ENCODE results near the gene SYCE3.

The SYCE3 gene

GRCh38 chr22:50530580-50530876 lies 32.2 kb downstream of the SYCE3 start:
- peak; percentile 37 for DNase-seq (ENCODE audit: low read depth)
- TF ChIP-seq CTCF (IDR thresholded peaks at IDR 0.05; ENCODE audit: low read length, missing control alignments), result no peak
- H3K4me3 ChIP-seq (replicated peaks; ENCODE audit: low read depth, low read length), result peak overlapping the region; percentile 62

- H3K4me3 ChIP-seq (replicated peaks; ENCODE audit: low read depth, low read length), result peak within 1 kb of the TSS; percentile 62
- TF ChIP-seq CTCF (IDR thresholded peaks at IDR 0.05; ENCODE audit: low read length, missing control alignments), result no peak
- DNase-seq (ENCODE audit: low read depth), result peak; percentile 88
Observed at GRCh38 chr22:50529897-50530579, 32.7 kb downstream of the SYCE3 start, which contains the start of gene TYMP. Gene TYMP, minus strand, starts transcription at chr22:50530012. Its CDS starts 303 bp downstream, at chr22:50529709.

- DNase-seq (ENCODE audit: low read depth), result no peak
- TF ChIP-seq CTCF (IDR thresholded peaks at IDR 0.05; ENCODE audit: low read length, missing control alignments), result no peak
- peak overlapping the region; percentile 62 for H3K4me3 ChIP-seq (replicated peaks; ENCODE audit: low read depth, low read length)
Observed at GRCh38 chr22:50529416-50529896, 33.3 kb downstream of the SYCE3 start.

DNA sequence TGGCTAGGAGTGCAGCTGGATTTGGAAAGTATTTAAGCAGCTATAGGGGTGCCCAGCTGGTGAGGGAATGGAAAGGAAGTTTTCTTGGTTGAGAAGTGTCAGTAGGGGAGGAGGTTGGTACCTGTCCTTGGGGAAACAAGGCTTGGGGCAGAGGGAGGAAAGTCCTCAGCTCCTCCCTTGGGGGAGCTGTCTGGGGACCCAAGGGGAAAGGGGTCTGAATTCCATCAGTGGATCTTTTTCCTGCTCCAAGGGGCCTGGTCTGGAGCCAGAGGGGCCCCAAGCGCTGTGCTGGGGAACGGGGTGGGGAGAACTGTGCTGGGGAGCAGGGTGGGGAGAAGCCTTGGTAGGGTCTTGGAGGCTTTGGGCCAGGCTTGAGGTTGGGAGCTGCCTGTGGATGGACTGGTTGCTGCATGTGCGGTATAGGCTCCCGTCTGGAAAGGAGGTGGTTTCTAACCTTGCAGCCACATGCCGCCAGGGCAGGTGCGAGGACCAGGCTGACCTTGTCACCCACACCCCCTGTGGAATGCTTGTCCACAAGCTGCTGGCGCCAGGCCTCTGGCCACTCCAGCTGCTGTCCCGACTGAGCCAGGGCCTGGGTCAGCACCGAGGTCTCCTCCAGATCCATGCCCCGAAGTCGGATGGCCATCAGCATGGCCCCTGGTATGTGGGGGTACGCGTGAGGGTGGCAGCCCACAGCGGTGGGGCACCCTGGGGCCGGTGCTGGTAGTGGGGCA lies 33.9 kb downstream of the SYCE3 start:
- peak overlapping the region; percentile 62 for H3K4me3 ChIP-seq (replicated peaks; ENCODE audit: low read depth, low read length)
- no peak for TF ChIP-seq CTCF (IDR thresholded peaks at IDR 0.05; ENCODE audit: low read length, missing control alignments)
- DNase-seq (ENCODE audit: low read depth), result no peak

GRCh38 chr22:50527921-50528681 lies 34.6 kb downstream of the SYCE3 start:
- DNase-seq (ENCODE audit: low read depth), result no peak
- no peak for TF ChIP-seq CTCF (IDR thresholded peaks at IDR 0.05; ENCODE audit: low read length, missing control alignments)
- no peak overlapping the region for H3K4me3 ChIP-seq (replicated peaks; ENCODE audit: low read depth, low read length)

GRCh38 chr22:50526834-50527801 lies 35.6 kb downstream of the SYCE3 start:
- TF ChIP-seq CTCF (IDR thresholded peaks at IDR 0.05; ENCODE audit: low read length, missing control alignments), result no peak
- H3K4me3 ChIP-seq (replicated peaks; ENCODE audit: low read depth, low read length), result peak overlapping the region; percentile 74
- DNase-seq (ENCODE audit: low read depth), result peak; percentile 49

Measured in fibroblast of pulmonary artery (primary cell).